H9 (cell line): ENCODE measurements around the gene PLEKHA5. TPM values are rescaled to one million over a fixed set of nuclear protein-coding genes. Genes with fewer than 3 reads are reported as not detected.

Source experiments
- DNase-seq: peaks from one replicate; pipeline ENCODE4 v3.0.0-alpha.2; 2017
- H2AFZ ChIP-seq: one replicate; pipeline ENCODE4 v1.6.1; 2013; ENCODE audit warnings: mild to moderate bottlenecking, low read length, control low read depth, moderate library complexity
- H2AK5ac ChIP-seq: 2 replicates; pipeline ENCODE4 v1.6.1; 2013; ENCODE audit warnings: low read length, control low read depth, mixed read lengths; ENCODE audit not compliant: insufficient read length
- H2BK120ac ChIP-seq: one replicate; pipeline ENCODE4 v1.6.1; 2013; ENCODE audit warnings: low read depth, mild to moderate bottlenecking, low read length, control low read depth, inconsistent platforms; ENCODE audit not compliant: poor library complexity, severe bottlenecking
- H2BK12ac ChIP-seq: 2 replicates; pipeline ENCODE4 v1.6.1; 2013; ENCODE audit warnings: low read length, control low read depth, mixed read lengths, low read depth; ENCODE audit not compliant: insufficient read length
- H2BK15ac ChIP-seq: 2 replicates; pipeline ENCODE4 v1.6.1; 2013; ENCODE audit warnings: low read depth, low read length, control low read depth
- H2BK20ac ChIP-seq: one replicate; pipeline ENCODE4 v1.6.1; 2013; ENCODE audit warnings: low read depth, mild to moderate bottlenecking, low read length, control low read depth, inconsistent platforms; ENCODE audit not compliant: poor library complexity, severe bottlenecking
- H2BK5ac ChIP-seq: 2 replicates; pipeline ENCODE4 v1.6.1; 2013; ENCODE audit warnings: low read length, control low read depth, mixed read lengths; ENCODE audit not compliant: insufficient read length
- H3K14ac ChIP-seq: 2 replicates; pipeline ENCODE4 v1.6.1; 2013; ENCODE audit warnings: low read length, control low read depth; ENCODE audit not compliant: insufficient read depth
- H3K18ac ChIP-seq: 2 replicates; pipeline ENCODE4 v1.6.1; 2013; ENCODE audit warnings: low read depth, mild to moderate bottlenecking, mixed read lengths, low read length, control low read depth; ENCODE audit not compliant: insufficient read length
- H3K23ac ChIP-seq: 2 replicates; pipeline ENCODE4 v1.6.1; 2013; ENCODE audit warnings: low read length, control low read depth, mixed read lengths, low read depth; ENCODE audit not compliant: insufficient read length
- H3K23me2 ChIP-seq: 2 replicates; pipeline ENCODE4 v1.6.1; 2013; ENCODE audit warnings: low read depth, mild to moderate bottlenecking, mixed read lengths, low read length, control low read depth; ENCODE audit not compliant: insufficient read length, poor library complexity, severe bottlenecking
- H3K27ac ChIP-seq: 2 replicates; pipeline ENCODE4 v1.5.1; 2013; ENCODE audit warnings: low read length, control low read depth, mixed read lengths, low read depth; ENCODE audit not compliant: insufficient read length
- H3K27me3 ChIP-seq: 2 replicates; pipeline ENCODE4 v1.6.1; 2013; ENCODE audit warnings: low read length, control low read depth, inconsistent platforms; ENCODE audit not compliant: insufficient read depth
- H3K4ac ChIP-seq: 2 replicates; pipeline ENCODE4 v1.6.1; 2013; ENCODE audit warnings: low read depth, mild to moderate bottlenecking, control low read depth, inconsistent platforms, low read length, moderate library complexity
- H3K4me1 ChIP-seq: 2 replicates; pipeline ENCODE4 v1.6.1; 2013; ENCODE audit warnings: low read length, control low read depth, inconsistent platforms; ENCODE audit not compliant: insufficient read depth
- H3K4me2 ChIP-seq: 2 replicates; pipeline ENCODE4 v1.6.1; 2013; ENCODE audit warnings: low read length, control low read depth, mixed read lengths; ENCODE audit not compliant: insufficient read length, insufficient read depth
- H3K56ac ChIP-seq: 2 replicates; pipeline ENCODE4 v1.6.1; 2013; ENCODE audit warnings: low read depth, mild to moderate bottlenecking, mixed read lengths, low read length, control low read depth; ENCODE audit not compliant: insufficient read length
- H3K79me1 ChIP-seq: 2 replicates; pipeline ENCODE4 v1.6.1; 2013; ENCODE audit warnings: low read depth, mild to moderate bottlenecking, moderate library complexity, low read length, control low read depth, inconsistent platforms; ENCODE audit not compliant: insufficient read depth, poor library complexity, severe bottlenecking
- H3K79me2 ChIP-seq: 2 replicates; pipeline ENCODE4 v1.6.1; 2013; ENCODE audit warnings: low read length, control low read depth, inconsistent platforms; ENCODE audit not compliant: insufficient read depth
- H3K9ac ChIP-seq: 2 replicates; pipeline ENCODE4 v1.6.1; 2013; ENCODE audit warnings: low read length, control low read depth, mixed read lengths; ENCODE audit not compliant: insufficient read length; ENCODE audit errors: extremely low read depth
- H3K9me3 ChIP-seq: one replicate; pipeline ENCODE4 v1.6.1; 2013; ENCODE audit warnings: low read depth, low read length, inconsistent platforms; ENCODE audit not compliant: control insufficient read depth
- H3T11ph ChIP-seq: one replicate; pipeline ENCODE4 v1.6.1; 2013; ENCODE audit warnings: mild to moderate bottlenecking, low read length, control low read depth, inconsistent platforms
- H4K20me1 ChIP-seq: one replicate; pipeline ENCODE4 v1.6.1; 2013; ENCODE audit not compliant: control insufficient read depth, insufficient read length, insufficient read depth
- H4K5ac ChIP-seq: 2 replicates; pipeline ENCODE4 v1.6.1; 2013; ENCODE audit warnings: low read depth, mild to moderate bottlenecking, mixed read lengths, low read length, control low read depth; ENCODE audit not compliant: insufficient read length
- H4K8ac ChIP-seq: replicated peaks from 2 replicates; pipeline ENCODE4 v1.6.1; 2013; ENCODE audit warnings: low read length, control low read depth, mixed read lengths, low read depth; ENCODE audit not compliant: insufficient read length
- H4K91ac ChIP-seq: 2 replicates; pipeline ENCODE4 v1.6.1; 2013; ENCODE audit warnings: low read depth, mild to moderate bottlenecking, moderate library complexity, mixed read lengths, low read length, control low read depth; ENCODE audit not compliant: insufficient read length
- H3K27ac Mint-ChIP-seq, 3 experiments: 2 replicates in 2 of 3; 3 replicates in 1 of 3; pipeline ENCODE4 v1.8.0; 2020 to 2021; ENCODE audit warnings: mixed read lengths in 3 of 3, mild to moderate bottlenecking in 1 of 3, moderate library complexity in 1 of 3
- H3K27me3 Mint-ChIP-seq: 2 replicates; pipeline ENCODE4 v1.8.0; 2021; ENCODE audit warnings: low read depth, mild to moderate bottlenecking, moderate library complexity, mixed read lengths
- H3K36me3 Mint-ChIP-seq, 3 experiments: 2 replicates in 2 of 3; 3 replicates in 1 of 3; pipeline ENCODE4 v1.8.0; 2020 to 2021; ENCODE audit warnings: low read depth in 3 of 3, mixed read lengths in 3 of 3; ENCODE audit not compliant: insufficient read depth in 1 of 3
- H3K4me1 Mint-ChIP-seq, 2 experiments: 2 replicates each; pipeline ENCODE4 v1.8.0; 2020; ENCODE audit warnings: mixed read lengths in 2 of 2
- H3K4me3 Mint-ChIP-seq, 2 experiments: 2 replicates in 1 of 2; 3 replicates in 1 of 2; pipeline ENCODE4 v1.8.0; 2020 to 2021; ENCODE audit warnings: mild to moderate bottlenecking in 2 of 2, mixed read lengths in 2 of 2, moderate library complexity in 1 of 2
- H3K9me3 Mint-ChIP-seq, 2 experiments: 2 replicates in 1 of 2; 3 replicates in 1 of 2; pipeline ENCODE4 v1.8.0; 2020; ENCODE audit warnings: mild to moderate bottlenecking in 2 of 2, mixed read lengths in 2 of 2, moderate library complexity in 1 of 2
- CTCF ChIP-seq: fragments of 200-600 bp; sonication (generic); conservative IDR thresholded peaks from 3 replicates; pipeline ENCODE4 v1.8.0; 2021; ENCODE audit warnings: antibody characterized with exemption, mild to moderate bottlenecking
- WGBS: extraction: QIAGEN DNeasy Blood & Tissue Kit; methylation state at CpG from one replicate; pipeline ENCODE4 v1.1.7; 2013; ENCODE audit warnings: missing lambda C conversion rate, low lambda C conversion rate, mixed read lengths; ENCODE audit not compliant: insufficient read length; ENCODE audit errors: extremely low coverage; 5-methylcytosine and 5-hydroxymethylcytosine counted together
- total RNA-seq: library from RNA; stranded (reverse); gene quantifications from 2 replicates; pipeline ENCODE4 v1.2.1, GENCODE V29; 2021

Gene PLEKHA5
- total RNA-seq, 1 experiment from 2014 or later, result 86.7 TPM

- H3K23me2 ChIP-seq, result no peaks in the 10 kb centered on the region
- H3K27me3 ChIP-seq, result no peaks in the 10 kb centered on the region
- no peak overlapping the region for H3K27ac ChIP-seq
- no peak overlapping the region for H4K91ac ChIP-seq
- H2BK12ac ChIP-seq, result no peak overlapping the region
- no peak overlapping the region for H2BK120ac ChIP-seq
- no CpG with 5 or more reads among the region's 2 CpGs for WGBS
- no peak overlapping the region for H2BK15ac ChIP-seq
- no peak overlapping the region for H3K4me2 ChIP-seq
- H3K9ac ChIP-seq, result no peak overlapping the region
- no peak overlapping the region for H2BK20ac ChIP-seq
- TF ChIP-seq CTCF, result no peak
- peaks cover 0 to 6% (median 0%) of the 10 kb centered on the region in 3 experiments; a peak in 3 of 7 replicates for H3K36me3 Mint-ChIP-seq
- no peak overlapping the region for H4K8ac ChIP-seq
- no peaks in the 10 kb centered on the region for H4K20me1 ChIP-seq
- H3K9me3 ChIP-seq, result no peaks in the 10 kb centered on the region
- no peak overlapping the region for H3K23ac ChIP-seq
- H3K4ac ChIP-seq, result no peak overlapping the region
- no peaks in the 10 kb centered on the region for H3K4me1 ChIP-seq
- H3K79me1 ChIP-seq, result no peaks in the 10 kb centered on the region
- no peak overlapping the region for H2BK5ac ChIP-seq
- H3K9me3 Mint-ChIP-seq, result peaks cover 2 to 4% of the 10 kb centered on the region in 2 experiments; a peak in 2 of 5 replicates
- H3K79me2 ChIP-seq, result no peaks in the 10 kb centered on the region
- H3T11ph ChIP-seq, result no peak overlapping the region
- no peak overlapping the region for H3K4me3 Mint-ChIP-seq
- no peak overlapping the region for H3K14ac ChIP-seq
- H3K4me1 Mint-ChIP-seq, result peaks cover 2% of the 10 kb centered on the region in 2 experiments; a peak in 1 of 4 replicates
- H3K27me3 Mint-ChIP-seq, result no peaks in the 10 kb centered on the region
- no peak overlapping the region for H4K5ac ChIP-seq
- DNase-seq, result peak; percentile 20
- H2AK5ac ChIP-seq, result no peak overlapping the region
- H2AFZ ChIP-seq, result no peak overlapping the region
- no peak overlapping the region for H3K56ac ChIP-seq
- H3K27ac Mint-ChIP-seq, result no peak overlapping the region
- H3K18ac ChIP-seq, result no peak overlapping the region
These were observed 258.6 kb downstream of the PLEKHA5 start for GRCh38 chr12:19388131-19388549.
